ENCODE data around the gene SERINC5.

DNA sequence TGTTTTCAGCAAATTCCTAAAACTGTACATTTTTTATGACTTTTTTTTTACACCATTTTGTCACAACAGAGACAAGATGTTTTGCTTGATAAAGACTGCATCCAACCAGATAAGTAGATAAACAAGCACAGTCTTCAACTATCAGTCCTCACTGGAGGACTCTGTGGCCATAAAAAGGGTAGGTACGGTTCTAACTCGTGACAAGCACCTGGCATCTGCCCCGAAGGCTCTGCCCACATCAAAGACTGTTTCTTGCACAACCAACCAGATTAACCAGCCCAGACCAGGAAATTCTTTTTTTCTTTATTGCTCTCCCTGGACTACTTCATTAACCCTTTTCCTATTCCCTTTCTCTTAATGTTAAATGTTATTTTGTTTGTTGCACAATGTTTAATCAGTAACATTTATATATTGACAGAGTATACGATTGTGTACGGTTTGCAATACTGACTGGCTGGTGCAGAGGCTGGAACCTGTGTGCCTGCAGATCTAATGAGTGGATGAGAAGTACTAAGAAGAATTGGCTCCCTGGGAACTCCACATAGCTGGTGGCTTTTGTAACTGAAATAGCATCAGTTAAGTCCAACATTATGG is 74.1 kb downstream of the SERINC5 start:
- TF ChIP-seq EZH2 (IDR thresholded peaks at IDR 0.05; ENCODE audit: insufficient read depth, poor library complexity, severe bottlenecking): no peak
- TF ChIP-seq EZH2phosphoT487 (IDR thresholded peaks at IDR 0.05; ENCODE audit: insufficient read depth, low read depth): no peak
